Common myeloid progenitor, CD34-positive (primary cell): ENCODE results near the gene PDLIM4. TPM values are rescaled to one million over a fixed set of nuclear protein-coding genes. Genes with fewer than 3 reads are reported as not detected.
A peak's percentile ranks its signal among the peaks of the same experiment; 100 is the strongest.

ENCODE experiments used
- CTCF ChIA-PET: fragments of 350-600 bp; sonication (Branson Sonifier 250); formaldehyde crosslinking; loops from one replicate; lab custom pipeline; 2021; ENCODE audit warnings: antibody characterized with exemption; lab: Charles Lee
- POLR2A ChIA-PET: fragments of 350-600 bp; sonication (Branson Sonifier 250); formaldehyde crosslinking; loops from one replicate; lab custom pipeline; 2021; ENCODE audit warnings: antibody characterized with exemption; lab: Charles Lee
- DNase-seq, 3 donors: peaks; one replicate each; pipeline versions ENCODE4 v3.0.0 to v3.0.0-alpha.2; 2013
- H3K27ac ChIP-seq, 2 experiments: 1 replicate in 1 of 2; 2 replicates in 1 of 2; pipeline ENCODE4 v1.7.0; 2013; ENCODE audit warnings: inconsistent platforms in 2 of 2, low read length in 2 of 2, mild to moderate bottlenecking in 2 of 2, low read depth in 1 of 2, moderate library complexity in 1 of 2; ENCODE audit not compliant: severe bottlenecking in 2 of 2, insufficient read depth in 1 of 2, poor library complexity in 1 of 2
- H3K27me3 ChIP-seq, 5 experiments: replicated peaks in 2 of 5; 1 replicate in 3 of 5; 2 replicates in 2 of 5; pipeline versions ENCODE4 v1.6.1 to v1.7.0; 2013; ENCODE audit warnings: low read length in 4 of 5, mild to moderate bottlenecking in 2 of 5, moderate library complexity in 2 of 5, inconsistent platforms in 1 of 5; ENCODE audit not compliant: insufficient read depth in 5 of 5, control insufficient read depth in 4 of 5
- H3K36me3 ChIP-seq, 4 experiments: 1 replicate in 2 of 4; 2 replicates in 2 of 4; pipeline versions ENCODE4 v1.6.1 to v1.7.0; 2013; ENCODE audit warnings: low read length in 3 of 4, control low read depth in 1 of 4, mild to moderate bottlenecking in 1 of 4; ENCODE audit not compliant: control insufficient read depth in 4 of 4, insufficient read depth in 4 of 4
- H3K4me1 ChIP-seq, 4 experiments: 1 replicate in 3 of 4; 2 replicates in 1 of 4; pipeline versions ENCODE4 v1.6.1 to v1.7.1; 2013; ENCODE audit warnings: low read length in 3 of 4, mild to moderate bottlenecking in 3 of 4, control low read depth in 1 of 4, inconsistent platforms in 1 of 4, moderate library complexity in 1 of 4; ENCODE audit not compliant: control insufficient read depth in 4 of 4, insufficient read depth in 4 of 4; ENCODE audit errors: control extremely low read depth in 1 of 4
- H3K4me3 ChIP-seq, 7 experiments: 1 replicate in 4 of 7; 2 replicates in 3 of 7; pipeline versions ENCODE4 v1.5.1 to v1.7.0; 2013; ENCODE audit warnings: mild to moderate bottlenecking in 7 of 7, low read length in 6 of 7, moderate library complexity in 6 of 7, inconsistent platforms in 2 of 7, low read depth in 2 of 7, control low read depth in 1 of 7; ENCODE audit not compliant: insufficient read depth in 4 of 7, control insufficient read depth in 1 of 7; ENCODE audit errors: extremely low read depth in 1 of 7
- H3K9me3 ChIP-seq, 5 experiments: 1 replicate in 4 of 5; 2 replicates in 1 of 5; pipeline versions ENCODE4 v1.6.1 to v1.7.1; 2013; ENCODE audit warnings: low read length in 4 of 5, mild to moderate bottlenecking in 2 of 5, inconsistent platforms in 1 of 5, low read depth in 1 of 5, moderate library complexity in 1 of 5; ENCODE audit not compliant: control insufficient read depth in 4 of 5, insufficient read depth in 2 of 5; ENCODE audit errors: control extremely low read depth in 1 of 5
- WGBS: methylation state at CpG from one replicate; pipeline ENCODE4 v1.1.5; 2013; ENCODE audit not compliant: insufficient coverage; 5-methylcytosine and 5-hydroxymethylcytosine counted together
- polyA plus RNA-seq: library from polyadenylated mRNA; unstranded; fragments of 120-200 nt; gene quantifications from one replicate; pipeline ENCODE4 v1.2.1, GENCODE V29; 2013

Gene PDLIM4, protein sequence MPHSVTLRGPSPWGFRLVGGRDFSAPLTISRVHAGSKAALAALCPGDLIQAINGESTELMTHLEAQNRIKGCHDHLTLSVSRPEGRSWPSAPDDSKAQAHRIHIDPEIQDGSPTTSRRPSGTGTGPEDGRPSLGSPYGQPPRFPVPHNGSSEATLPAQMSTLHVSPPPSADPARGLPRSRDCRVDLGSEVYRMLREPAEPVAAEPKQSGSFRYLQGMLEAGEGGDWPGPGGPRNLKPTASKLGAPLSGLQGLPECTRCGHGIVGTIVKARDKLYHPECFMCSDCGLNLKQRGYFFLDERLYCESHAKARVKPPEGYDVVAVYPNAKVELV
- 0.55 TPM for polyA plus RNA-seq

- peak in 2 of 3 donors; percentile 20 to 30 for DNase-seq
- ChIA-PET POLR2A (no interaction called here), CTCF (interaction anchor here (1.6 kb wide), 1 partner anchor 19 kb away, joined by 3 read pairs; no protein-coding TSS in a partner anchor)
- no peaks in the 10 kb centered on the region for H3K9me3 ChIP-seq
- peaks cover 2 to 33% (median 28%) of the 10 kb centered on the region in 4 experiments for H3K4me1 ChIP-seq
- peak within 1 kb of the TSS in 1 of 2 experiments; percentile 20 for H3K27ac ChIP-seq
- WGBS = 31% methylated on average over 52 of the region's 88 CpGs
- H3K4me3 ChIP-seq = peak within 1 kb of the TSS in 5 of 7 experiments; percentile 16 to 61 (median 41)
- H3K27me3 ChIP-seq = peaks cover 0 to 20% (median 16%) of the 10 kb centered on the region in 5 experiments
- no peaks in the 10 kb centered on the region for H3K36me3 ChIP-seq
These were observed at the start of gene PDLIM4 for GRCh38 chr5:132257131-132258101. TSS of gene PDLIM4 (plus strand) at chr5:132257696. CDS start at chr5:132257735, 39 bp downstream.

GRCh38 chr5:132207778-132208177, 49.7 kb upstream of the PDLIM4 start:
- no peak overlapping the region for H3K4me3 ChIP-seq
- CTCF ChIA-PET = interaction anchor here (1.9 to 4.6 kb wide), 2 partner anchors 10 to 17 kb away, joined by 4 to 22 read pairs; no protein-coding TSS in a partner anchor
- H3K27ac ChIP-seq = no peak overlapping the region
- DNase-seq = no peak
- H3K4me1 ChIP-seq = peaks cover 4 to 15% (median 14%) of the 10 kb centered on the region in 4 experiments
- H3K36me3 ChIP-seq = no peaks in the 10 kb centered on the region
- WGBS = 100% methylated on average over 4 of the region's 5 CpGs
- POLR2A ChIA-PET = no interaction called here
- no peaks in the 10 kb centered on the region for H3K27me3 ChIP-seq
- no peaks in the 10 kb centered on the region for H3K9me3 ChIP-seq

DNA sequence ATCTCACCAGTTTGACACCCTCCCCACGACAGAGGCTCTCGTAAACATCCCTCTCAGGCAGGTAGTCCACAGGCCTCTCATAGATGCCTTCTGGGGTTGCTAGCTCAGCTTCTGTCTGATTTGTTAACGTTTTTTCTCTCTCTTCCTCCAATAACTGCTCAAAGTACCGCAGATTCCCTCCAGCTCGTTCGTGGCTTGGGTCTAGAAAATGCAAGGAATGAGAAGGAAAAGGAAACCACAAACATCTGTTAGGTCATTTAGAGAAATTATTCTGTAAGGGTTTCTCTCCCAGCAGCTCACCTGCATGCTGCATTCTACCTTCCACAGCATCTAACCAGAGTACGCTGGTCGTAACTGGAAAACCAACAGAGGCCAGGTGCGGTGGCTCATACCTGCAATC, 48.4 kb upstream of the PDLIM4 start:
- ChIA-PET POLR2A (no interaction called here), CTCF (interaction anchor here (1.1 to 1.4 kb wide), 2 partner anchors 28 to 32 kb away, joined by 3 to 4 read pairs; no protein-coding TSS in a partner anchor)
- Histone ChIP-seq H3K36me3 (no peaks in the 10 kb centered on the region), H3K4me3 (no peak overlapping the region), H3K27me3 (no peaks in the 10 kb centered on the region), H3K9me3 (no peaks in the 10 kb centered on the region), H3K4me1 (peaks cover 4 to 15% (median 14%) of the 10 kb centered on the region in 4 experiments), H3K27ac (no peak overlapping the region)
- peak in 2 of 3 donors; percentile 40 to 45 for DNase-seq
- WGBS = 38% methylated on average over 7 of the region's 9 CpGs

DNA sequence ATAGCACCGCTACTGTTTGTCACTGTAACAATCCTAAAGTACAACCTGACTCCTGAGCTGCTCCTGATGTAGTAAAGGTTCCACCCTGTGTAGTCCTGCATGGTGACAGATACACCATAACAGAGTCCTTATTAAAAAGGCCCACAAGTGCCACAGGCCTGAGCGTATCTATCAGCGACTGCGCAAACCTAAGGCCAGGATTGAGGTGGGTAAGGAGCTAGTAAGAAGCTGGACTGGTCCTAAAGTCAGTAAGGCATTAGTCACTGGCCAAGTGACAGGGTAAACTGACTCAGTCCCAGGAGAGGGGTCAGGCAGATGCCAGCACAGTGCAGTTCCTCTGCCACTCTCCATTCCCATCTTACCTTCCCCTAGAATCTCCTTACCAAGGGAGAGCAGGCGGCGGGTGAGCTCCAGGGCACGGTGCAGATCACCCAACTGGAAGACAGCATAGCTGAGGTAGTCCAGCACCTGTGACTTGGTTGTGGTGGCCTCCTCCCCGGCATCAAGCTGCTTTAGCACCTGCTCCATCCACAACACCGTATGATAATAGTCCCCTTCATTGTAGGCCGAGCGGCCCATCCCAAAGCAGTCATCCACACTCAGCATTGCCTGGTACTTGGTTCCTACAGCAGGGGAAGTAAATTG, 47.5 kb upstream of the PDLIM4 start:
- H3K36me3 ChIP-seq = no peaks in the 10 kb centered on the region
- 98% methylated on average over 11 of the region's 11 CpGs for WGBS
- POLR2A ChIA-PET = no interaction called here

DNA sequence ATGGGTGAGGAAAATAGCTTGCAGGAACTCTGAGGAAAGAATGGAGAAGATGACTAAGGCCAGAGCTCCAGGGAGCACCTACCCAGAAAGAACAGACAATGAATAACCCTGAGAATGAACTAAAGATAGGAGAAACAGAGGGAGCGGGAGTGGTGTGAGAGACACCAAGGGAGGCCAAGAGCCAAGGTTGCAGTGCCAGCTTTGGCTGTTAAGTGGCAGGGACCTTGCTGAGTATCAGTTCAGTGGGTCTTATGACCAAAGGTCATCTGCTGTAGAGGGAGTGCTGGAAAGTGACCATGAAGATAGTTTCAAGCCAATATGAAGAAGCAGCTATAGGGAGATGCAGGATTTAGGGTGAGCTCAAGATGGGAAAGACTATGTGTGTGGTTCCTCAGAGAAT, 46.6 kb upstream of the PDLIM4 start:
- H3K27me3 ChIP-seq = no peaks in the 10 kb centered on the region
- no peak overlapping the region for H3K27ac ChIP-seq
- H3K4me1 ChIP-seq = peaks cover 4 to 15% (median 14%) of the 10 kb centered on the region in 4 experiments
- DNase-seq = no peak
- no peaks in the 10 kb centered on the region for H3K36me3 ChIP-seq
- ChIA-PET POLR2A (no interaction called here), CTCF (interaction anchor here (0.9 to 1.6 kb wide), 4 partner anchors 9 to 28 kb away, joined by 3 to 8 read pairs (median 3); no protein-coding TSS in a partner anchor)
- WGBS = 88% methylated on average over 1 of the region's 1 CpG
- no peaks in the 10 kb centered on the region for H3K9me3 ChIP-seq
- H3K4me3 ChIP-seq = no peak overlapping the region

More for the DNA sequence above, 47.5 kb upstream of the PDLIM4 start:
- H3K27ac ChIP-seq = no peak overlapping the region
- CTCF ChIA-PET = interaction anchor here (0.6 to 1.1 kb wide), 4 partner anchors 20 to 520 kb away, joined by 3 to 4 read pairs (median 3); no protein-coding TSS in a partner anchor
- H3K27me3 ChIP-seq = no peaks in the 10 kb centered on the region
- DNase-seq = no peak
- peaks cover 4 to 15% (median 14%) of the 10 kb centered on the region in 4 experiments for H3K4me1 ChIP-seq
- no peaks in the 10 kb centered on the region for H3K9me3 ChIP-seq
- H3K4me3 ChIP-seq = no peak overlapping the region

GRCh38 chr5:132211787-132212186, 45.7 kb upstream of the PDLIM4 start:
- CTCF ChIA-PET = interaction anchor here (0.6 to 1.6 kb wide), 6 partner anchors 10 to 125 kb away, joined by 3 to 8 read pairs (median 3); partner anchors contain the start of gene P4HA2
- H3K27me3 ChIP-seq = no peaks in the 10 kb centered on the region
- no peak overlapping the region for H3K4me3 ChIP-seq
- POLR2A ChIA-PET = no interaction called here
- no peak overlapping the region for H3K27ac ChIP-seq
- no peaks in the 10 kb centered on the region for H3K36me3 ChIP-seq
- peaks cover 4 to 15% (median 14%) of the 10 kb centered on the region in 4 experiments for H3K4me1 ChIP-seq
- no peaks in the 10 kb centered on the region for H3K9me3 ChIP-seq
- 100% methylated on average over 1 of the region's 1 CpG for WGBS
- DNase-seq = no peak
